ENCODE data around the gene PAX8.

Gene PAX8

DNA sequence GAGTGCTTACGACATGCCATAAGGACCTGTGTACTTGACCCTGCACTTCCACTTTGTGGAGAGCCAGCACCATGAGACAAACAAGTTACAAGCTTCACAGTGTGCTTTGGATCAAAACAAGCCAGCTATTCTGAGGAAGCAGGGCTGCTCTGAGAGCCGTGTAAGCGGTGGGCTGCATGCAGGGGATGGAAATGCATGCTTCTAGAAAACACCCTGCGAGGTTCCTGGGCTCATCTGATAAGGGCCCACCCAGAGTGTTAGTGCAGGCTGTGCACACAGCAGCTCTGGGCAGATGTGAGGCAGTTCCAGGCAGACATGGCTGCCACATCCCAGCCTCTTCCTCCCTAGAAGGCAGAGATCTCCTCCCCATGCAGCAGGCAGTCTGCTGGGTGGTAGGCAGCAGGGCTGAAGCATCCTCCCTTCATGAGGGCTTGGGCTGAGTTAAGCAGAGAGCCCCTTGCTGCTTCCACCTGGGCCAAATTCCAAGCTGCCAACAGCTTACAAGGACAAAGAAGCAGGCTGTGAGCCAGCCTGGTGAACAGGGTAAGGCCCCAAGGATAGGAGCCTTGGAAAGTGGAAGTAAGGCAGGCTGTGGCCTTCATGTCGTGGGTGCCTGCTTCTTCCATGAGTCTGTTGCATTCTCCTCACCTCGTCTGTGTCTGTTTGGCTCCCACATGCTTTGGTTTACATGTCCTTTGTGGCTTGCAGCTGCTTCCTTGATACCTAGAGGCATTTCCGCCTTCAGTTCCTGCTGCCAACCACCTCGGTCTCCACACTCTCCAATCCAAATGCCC lies 97.3 kb downstream of the PAX8 start:
- no peak overlapping the region for H3K4me3 ChIP-seq (ENCODE audit: low read length)
- no peak overlapping the region for H2BK5ac ChIP-seq (ENCODE audit: low read length)
- H3K4me2 ChIP-seq (ENCODE audit: low read length) = no peak overlapping the region
- WGBS (ENCODE audit: extremely low coverage, insufficient coverage, low lambda C conversion rate) = no CpG with 5 or more reads among the region's 8 CpGs
- H4K5ac ChIP-seq (ENCODE audit: low read length) = no peak overlapping the region
- no peak overlapping the region for H2AK5ac ChIP-seq (ENCODE audit: low read length)
- DNase-seq = no peak
- no peaks in the 10 kb centered on the region for H3K27me3 ChIP-seq (ENCODE audit: insufficient read depth, low read length, poor library complexity)
- H3K18ac ChIP-seq (ENCODE audit: low read length) = no peak overlapping the region
- H3K79me1 ChIP-seq (ENCODE audit: low read length) = no peaks in the 10 kb centered on the region
- H3K79me2 ChIP-seq (ENCODE audit: control insufficient read depth, insufficient read depth, low read length) = no peaks in the 10 kb centered on the region
- no peak overlapping the region for H3K9ac ChIP-seq (ENCODE audit: low read length)
- H2BK120ac ChIP-seq (ENCODE audit: low read depth, low read length) = no peak overlapping the region
- no peak overlapping the region for H3K23ac ChIP-seq (ENCODE audit: low read length)
- H3K4me1 ChIP-seq (ENCODE audit: control insufficient read depth, low read depth, low read length) = no peaks in the 10 kb centered on the region
- no peak overlapping the region for H3K4ac ChIP-seq (ENCODE audit: low read depth, low read length)
- no peak overlapping the region for H4K8ac ChIP-seq (ENCODE audit: low read depth, low read length)
- H3K27ac ChIP-seq (ENCODE audit: low read depth, low read length) = no peak overlapping the region
- H3K36me3 ChIP-seq (ENCODE audit: control insufficient read depth, insufficient read depth, low read length) = no peaks in the 10 kb centered on the region
- H3K56ac ChIP-seq (ENCODE audit: low read length) = no peak overlapping the region
- no peak overlapping the region for H2BK15ac ChIP-seq (replicated peaks; ENCODE audit: low read depth)

DNA sequence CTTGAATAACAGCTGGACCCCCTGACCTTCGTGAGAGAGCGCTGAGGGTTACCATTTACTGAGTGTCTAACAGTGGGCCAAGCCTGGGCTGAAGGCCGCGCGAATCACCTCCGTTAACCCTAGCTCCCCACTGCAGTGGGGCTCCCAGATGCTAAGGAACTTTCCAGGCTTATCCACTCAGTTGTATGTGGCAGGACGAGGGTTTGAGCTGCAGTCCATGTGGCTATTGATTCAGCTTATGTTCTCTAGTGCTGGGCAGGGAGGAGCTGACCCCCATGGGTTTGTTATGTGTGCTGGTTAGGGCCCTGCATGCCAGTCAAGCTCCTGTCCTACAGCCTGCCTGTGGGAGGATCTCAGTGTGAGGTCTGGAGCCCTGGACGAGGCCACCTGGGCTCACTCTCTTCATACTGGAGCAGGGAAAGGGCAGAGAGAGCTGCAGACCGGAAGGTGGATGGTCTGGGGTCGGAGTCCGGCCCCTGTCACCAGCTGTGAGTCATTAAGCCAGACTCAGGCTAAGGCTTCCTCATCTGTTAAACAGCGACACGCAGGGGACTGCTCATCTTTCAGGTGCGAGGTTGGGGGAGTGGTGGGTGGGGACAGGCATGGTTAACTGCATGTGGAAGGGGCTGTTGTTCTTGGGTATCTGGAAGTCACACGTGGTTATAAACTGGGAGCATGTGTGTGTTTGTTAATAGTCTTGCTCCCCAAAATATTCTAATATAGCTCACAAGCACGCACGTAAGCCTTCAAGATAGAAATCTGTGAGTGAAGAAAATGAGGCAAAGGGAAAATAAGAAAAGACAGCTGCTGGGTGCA lies 98.4 kb downstream of the PAX8 start:
- Histone ChIP-seq H3K56ac (ENCODE audit: low read length) (no peak overlapping the region), H3K4me3 (ENCODE audit: low read length) (no peak overlapping the region), H2BK5ac (ENCODE audit: low read length) (no peak overlapping the region), H3K23ac (ENCODE audit: low read length) (no peak overlapping the region), H3K18ac (ENCODE audit: low read length) (no peak overlapping the region), H4K8ac (ENCODE audit: low read depth, low read length) (no peak overlapping the region), H3K4me1 (ENCODE audit: control insufficient read depth, low read depth, low read length) (no peaks in the 10 kb centered on the region), H2AK5ac (ENCODE audit: low read length) (no peak overlapping the region), H3K9ac (ENCODE audit: low read length) (no peak overlapping the region), H2BK15ac (replicated peaks; ENCODE audit: low read depth) (no peak overlapping the region), H3K4me2 (ENCODE audit: low read length) (no peak overlapping the region), H3K27me3 (ENCODE audit: insufficient read depth, low read length, poor library complexity) (no peaks in the 10 kb centered on the region), H4K5ac (ENCODE audit: low read length) (no peak overlapping the region), H3K36me3 (ENCODE audit: control insufficient read depth, insufficient read depth, low read length) (no peaks in the 10 kb centered on the region), H3K79me1 (ENCODE audit: low read length) (no peaks in the 10 kb centered on the region), H3K27ac (ENCODE audit: low read depth, low read length) (no peak overlapping the region), H3K4ac (ENCODE audit: low read depth, low read length) (no peak overlapping the region), H3K79me2 (ENCODE audit: control insufficient read depth, insufficient read depth, low read length) (no peaks in the 10 kb centered on the region), H2BK120ac (ENCODE audit: low read depth, low read length) (no peak overlapping the region)
- no peak for DNase-seq
- WGBS (ENCODE audit: extremely low coverage, insufficient coverage, low lambda C conversion rate) = no CpG with 5 or more reads among the region's 17 CpGs

GRCh38 chr2:113179446-113180045 lies 99.2 kb downstream of the PAX8 start:
- H3K18ac ChIP-seq (ENCODE audit: low read length) = no peak overlapping the region
- no peak overlapping the region for H3K27ac ChIP-seq (ENCODE audit: low read depth, low read length)
- H3K56ac ChIP-seq (ENCODE audit: low read length) = no peak overlapping the region
- no peak overlapping the region for H2BK15ac ChIP-seq (replicated peaks; ENCODE audit: low read depth)
- no peak overlapping the region for H2BK5ac ChIP-seq (ENCODE audit: low read length)
- no peaks in the 10 kb centered on the region for H3K79me2 ChIP-seq (ENCODE audit: control insufficient read depth, insufficient read depth, low read length)
- no peak overlapping the region for H2AK5ac ChIP-seq (ENCODE audit: low read length)
- H4K8ac ChIP-seq (ENCODE audit: low read depth, low read length) = no peak overlapping the region
- DNase-seq = no peak
- H3K27me3 ChIP-seq (ENCODE audit: insufficient read depth, low read length, poor library complexity) = no peaks in the 10 kb centered on the region
- H4K5ac ChIP-seq (ENCODE audit: low read length) = no peak overlapping the region
- H3K4me2 ChIP-seq (ENCODE audit: low read length) = no peak overlapping the region
- H3K36me3 ChIP-seq (ENCODE audit: control insufficient read depth, insufficient read depth, low read length) = no peaks in the 10 kb centered on the region
- no peak overlapping the region for H3K9ac ChIP-seq (ENCODE audit: low read length)
- no CpG with 5 or more reads among the region's 8 CpGs for WGBS (ENCODE audit: extremely low coverage, insufficient coverage, low lambda C conversion rate)
- H2BK120ac ChIP-seq (ENCODE audit: low read depth, low read length) = no peak overlapping the region
- H3K4me3 ChIP-seq (ENCODE audit: low read length) = no peak overlapping the region
- no peaks in the 10 kb centered on the region for H3K4me1 ChIP-seq (ENCODE audit: control insufficient read depth, low read depth, low read length)
- H3K79me1 ChIP-seq (ENCODE audit: low read length) = no peaks in the 10 kb centered on the region
- H3K23ac ChIP-seq (ENCODE audit: low read length) = no peak overlapping the region
- H3K4ac ChIP-seq (ENCODE audit: low read depth, low read length) = no peak overlapping the region

GRCh38 chr2:113178891-113179290 lies 99.8 kb downstream of the PAX8 start:
- WGBS (ENCODE audit: extremely low coverage, insufficient coverage, low lambda C conversion rate) = no CpG with 5 or more reads among the region's 4 CpGs
- no peak for DNase-seq
- no peaks in the 10 kb centered on the region for H3K79me1 ChIP-seq (ENCODE audit: low read length)
- no peak overlapping the region for H3K18ac ChIP-seq (ENCODE audit: low read length)
- no peaks in the 10 kb centered on the region for H3K79me2 ChIP-seq (ENCODE audit: control insufficient read depth, insufficient read depth, low read length)
- H3K4ac ChIP-seq (ENCODE audit: low read depth, low read length) = no peak overlapping the region
- no peak overlapping the region for H3K4me2 ChIP-seq (ENCODE audit: low read length)
- H3K27me3 ChIP-seq (ENCODE audit: insufficient read depth, low read length, poor library complexity) = no peaks in the 10 kb centered on the region
- H3K56ac ChIP-seq (ENCODE audit: low read length) = no peak overlapping the region
- no peak overlapping the region for H2BK15ac ChIP-seq (replicated peaks; ENCODE audit: low read depth)
- H3K4me3 ChIP-seq (ENCODE audit: low read length) = no peak overlapping the region
- H4K8ac ChIP-seq (ENCODE audit: low read depth, low read length) = no peak overlapping the region
- H2BK5ac ChIP-seq (ENCODE audit: low read length) = no peak overlapping the region
- H3K36me3 ChIP-seq (ENCODE audit: control insufficient read depth, insufficient read depth, low read length) = no peaks in the 10 kb centered on the region
- no peak overlapping the region for H3K23ac ChIP-seq (ENCODE audit: low read length)
- no peak overlapping the region for H2AK5ac ChIP-seq (ENCODE audit: low read length)
- no peak overlapping the region for H2BK120ac ChIP-seq (ENCODE audit: low read depth, low read length)
- no peak overlapping the region for H3K9ac ChIP-seq (ENCODE audit: low read length)
- peaks cover 5% of the 10 kb centered on the region for H3K4me1 ChIP-seq (ENCODE audit: control insufficient read depth, low read depth, low read length)
- no peak overlapping the region for H4K5ac ChIP-seq (ENCODE audit: low read length)
- no peak overlapping the region for H3K27ac ChIP-seq (ENCODE audit: low read depth, low read length)

- Histone ChIP-seq H2BK5ac (ENCODE audit: low read length) (no peak overlapping the region), H3K27ac (ENCODE audit: low read depth, low read length) (no peak overlapping the region), H4K5ac (ENCODE audit: low read length) (no peak overlapping the region), H2BK120ac (ENCODE audit: low read depth, low read length) (no peak overlapping the region), H3K56ac (ENCODE audit: low read length) (no peak overlapping the region), H4K8ac (ENCODE audit: low read depth, low read length) (no peak overlapping the region), H3K4me3 (ENCODE audit: low read length) (no peak overlapping the region), H3K79me1 (ENCODE audit: low read length) (no peaks in the 10 kb centered on the region), H3K36me3 (ENCODE audit: control insufficient read depth, insufficient read depth, low read length) (no peaks in the 10 kb centered on the region), H3K23ac (ENCODE audit: low read length) (no peak overlapping the region), H3K27me3 (ENCODE audit: insufficient read depth, low read length, poor library complexity) (no peaks in the 10 kb centered on the region), H3K4me1 (ENCODE audit: control insufficient read depth, low read depth, low read length) (peaks cover 6% of the 10 kb centered on the region), H3K79me2 (ENCODE audit: control insufficient read depth, insufficient read depth, low read length) (no peaks in the 10 kb centered on the region), H3K4me2 (ENCODE audit: low read length) (no peak overlapping the region), H2BK15ac (replicated peaks; ENCODE audit: low read depth) (no peak overlapping the region), H3K4ac (ENCODE audit: low read depth, low read length) (no peak overlapping the region), H3K9ac (ENCODE audit: low read length) (no peak overlapping the region), H2AK5ac (ENCODE audit: low read length) (no peak overlapping the region), H3K18ac (ENCODE audit: low read length) (no peak overlapping the region)
- WGBS (ENCODE audit: extremely low coverage, insufficient coverage, low lambda C conversion rate) = no CpG with 5 or more reads among the region's 11 CpGs
- no peak for DNase-seq
These were observed 100.5 kb downstream of the PAX8 start for GRCh38 chr2:113178069-113178746.

All from mesendoderm (in vitro differentiated cells).